Gastroesophageal sphincter (tissue), 4 donors: ENCODE data around the gene PLPP1. TPM values are rescaled to one million over a fixed set of nuclear protein-coding genes. Genes with fewer than 3 reads are reported as not detected.

Experiments
- ATAC-seq: fragments of 150-250 bp; one replicate; pipeline ENCODE4 v1.9.1; 2016; ENCODE audit warnings: mild to moderate bottlenecking, moderate library complexity
- H3K27ac ChIP-seq, 4 donors: fragments of 200-600 bp; sonication (generic) in 3 of 4; 1 replicate in 3 of 4; 2 replicates in 1 of 4; pipeline ENCODE4 v1.5.1; 2016 to 2019
- H3K27me3 ChIP-seq: fragments of 200-600 bp; sonication (generic); one replicate; pipeline ENCODE4 v1.5.1; 2019
- H3K36me3 ChIP-seq, 2 donors: fragments of 200-600 bp; sonication (generic); one replicate each; pipeline ENCODE4 v1.5.1; 2019; ENCODE audit warnings: control low read depth in 1 of 2
- H3K4me1 ChIP-seq, 3 donors: fragments of 200-600 bp; sonication (generic); 1 replicate in 2 of 3; 2 replicates in 1 of 3; pipeline ENCODE4 v1.5.1; 2016 to 2019; ENCODE audit warnings: control low read depth in 2 of 3
- H3K4me3 ChIP-seq, 2 donors: fragments of 200-600 bp; sonication (generic); one replicate each; pipeline ENCODE4 v1.5.1; 2019; ENCODE audit warnings: mild to moderate bottlenecking in 1 of 2, moderate library complexity in 1 of 2
- H3K9me3 ChIP-seq, 3 donors: fragments of 200-600 bp; sonication (generic); one replicate each; pipeline ENCODE4 v1.5.1; 2017 to 2019; ENCODE audit warnings: control low read depth in 2 of 3
- EP300 ChIP-seq: sonication (generic); formaldehyde crosslinking; IDR thresholded peaks from one replicate; pipeline ENCODE4 v1.6.1; 2017; ENCODE audit warnings: antibody characterized with exemption, mild to moderate bottlenecking
- POLR2A ChIP-seq, 2 donors: fragments of 450-650 bp; IDR thresholded peaks; one replicate each; pipeline ENCODE4 v1.6.1; 2017; ENCODE audit warnings: antibody characterized with exemption in 2 of 2, mild to moderate bottlenecking in 2 of 2, moderate library complexity in 1 of 2
- POLR2AphosphoS5 ChIP-seq: sonication (generic); formaldehyde crosslinking; IDR thresholded peaks from one replicate; pipeline ENCODE4 v1.6.1; 2017; ENCODE audit warnings: antibody characterized with exemption
- WGBS, 2 donors: methylation state at CpG; one replicate each; pipeline ENCODE4 v1.1.5; 2018; ENCODE audit warnings: low coverage in 1 of 2; 5-methylcytosine and 5-hydroxymethylcytosine counted together
- total RNA-seq, 4 donors: library from RNA; depleted of rRNA; stranded (reverse); fragments of >200 nt; gene quantifications; one replicate each; pipeline ENCODE4 v1.1.0, GENCODE V29; 2016
- TF ChIP-seq, protein P1 (sequence below), 4 experiments: fragments of 200-600 bp in 2 of 4; fragments of 450-650 bp in 2 of 4; sonication (generic) in 1 of 4; IDR thresholded peaks; one replicate each; pipeline ENCODE4 v1.5.1; 2017 to 2019; ENCODE audit warnings: antibody characterized with exemption in 4 of 4, mild to moderate bottlenecking in 2 of 4, moderate library complexity in 2 of 4

Gene PLPP1
- total RNA-seq, 4 donors from 2014 or later, result 209 to 314 (median 250) TPM

GRCh38 chr5:55533521-55534435 is 986 bp downstream of the PLPP1 start:
- peak overlapping the region; percentile 72 to 99 (median 96) for H3K27ac ChIP-seq
- H3K27me3 ChIP-seq, result no peaks in the 10 kb centered on the region
- H3K4me3 ChIP-seq, result peak overlapping the region; percentile 83 to 84
- peaks cover 2 to 40% (median 3%) of the 10 kb centered on the region in 3 donors for H3K4me1 ChIP-seq
- TF ChIP-seq POLR2AphosphoS5 (no peak), EP300 (no peak), POLR2A (IDR thresholded peaks at IDR 0.05) (no peak)
- TF ChIP-seq, protein P1, sequence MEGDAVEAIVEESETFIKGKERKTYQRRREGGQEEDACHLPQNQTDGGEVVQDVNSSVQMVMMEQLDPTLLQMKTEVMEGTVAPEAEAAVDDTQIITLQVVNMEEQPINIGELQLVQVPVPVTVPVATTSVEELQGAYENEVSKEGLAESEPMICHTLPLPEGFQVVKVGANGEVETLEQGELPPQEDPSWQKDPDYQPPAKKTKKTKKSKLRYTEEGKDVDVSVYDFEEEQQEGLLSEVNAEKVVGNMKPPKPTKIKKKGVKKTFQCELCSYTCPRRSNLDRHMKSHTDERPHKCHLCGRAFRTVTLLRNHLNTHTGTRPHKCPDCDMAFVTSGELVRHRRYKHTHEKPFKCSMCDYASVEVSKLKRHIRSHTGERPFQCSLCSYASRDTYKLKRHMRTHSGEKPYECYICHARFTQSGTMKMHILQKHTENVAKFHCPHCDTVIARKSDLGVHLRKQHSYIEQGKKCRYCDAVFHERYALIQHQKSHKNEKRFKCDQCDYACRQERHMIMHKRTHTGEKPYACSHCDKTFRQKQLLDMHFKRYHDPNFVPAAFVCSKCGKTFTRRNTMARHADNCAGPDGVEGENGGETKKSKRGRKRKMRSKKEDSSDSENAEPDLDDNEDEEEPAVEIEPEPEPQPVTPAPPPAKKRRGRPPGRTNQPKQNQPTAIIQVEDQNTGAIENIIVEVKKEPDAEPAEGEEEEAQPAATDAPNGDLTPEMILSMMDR (IDR thresholded peaks at IDR 0.05), result no peak
- peaks cover 0 to 4% of the 10 kb centered on the region in 2 donors for H3K36me3 ChIP-seq
- peak; percentile 26 for ATAC-seq
- H3K9me3 ChIP-seq, result no peaks in the 10 kb centered on the region
- 0 to 1% methylated on average over 5 to 7 of the region's 25 CpGs for WGBS, 2 donors

DNA sequence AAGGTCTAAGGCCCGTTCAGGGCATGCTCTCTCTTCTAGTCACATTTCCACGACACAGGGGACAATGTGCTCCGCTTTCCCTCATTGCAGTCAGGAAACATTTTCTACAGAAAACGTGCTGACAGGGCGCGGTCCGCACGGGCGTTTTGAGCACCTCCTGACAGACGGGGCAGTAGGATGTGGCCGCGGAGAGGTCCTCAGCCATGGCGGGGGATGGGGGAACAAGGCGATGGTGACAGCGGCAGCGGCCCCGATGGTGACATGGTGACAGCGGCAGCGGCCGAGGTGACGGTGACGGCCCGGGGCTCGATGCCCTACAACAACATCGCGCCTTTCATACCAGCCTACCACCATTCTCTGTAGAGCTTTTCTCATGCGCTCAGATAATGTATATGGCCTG is 4.1 kb downstream of the PLPP1 start:
- Histone ChIP-seq H3K9me3 (no peaks in the 10 kb centered on the region), H3K27me3 (no peaks in the 10 kb centered on the region), H3K4me3 (no peak overlapping the region), H3K36me3 (peaks cover 0 to 4% of the 10 kb centered on the region in 2 donors), H3K4me1 (peaks cover 1 to 52% (median 3%) of the 10 kb centered on the region in 3 donors), H3K27ac (no peak overlapping the region)
- WGBS, 2 donors, result 92 to 96% methylated on average over 8 to 13 of the region's 27 CpGs
- ATAC-seq, result no peak
- TF ChIP-seq POLR2AphosphoS5 (no peak), EP300 (no peak), POLR2A (IDR thresholded peaks at IDR 0.05) (no peak)
- TF ChIP-seq, protein P1 (IDR thresholded peaks at IDR 0.05), result no peak

GRCh38 chr5:55524816-55525215 is 9.9 kb downstream of the PLPP1 start:
- WGBS, 2 donors, result 67% methylated on average over 1 of the region's 1 CpG
- no peak for TF ChIP-seq POLR2AphosphoS5
- TF ChIP-seq EP300, result no peak
- TF ChIP-seq POLR2A (IDR thresholded peaks at IDR 0.05), result no peak
- TF ChIP-seq, protein P1 (IDR thresholded peaks at IDR 0.05), result no peak
- H3K27me3 ChIP-seq, result no peaks in the 10 kb centered on the region
- peaks cover 0 to 60% (median 0%) of the 10 kb centered on the region in 3 donors for H3K4me1 ChIP-seq
- H3K36me3 ChIP-seq, result no peaks in the 10 kb centered on the region
- no peak for ATAC-seq
- H3K4me3 ChIP-seq, result no peak overlapping the region
- H3K27ac ChIP-seq, result no peak overlapping the region
- H3K9me3 ChIP-seq, result no peaks in the 10 kb centered on the region

- Histone ChIP-seq H3K4me1 (peaks cover 0 to 73% (median 0%) of the 10 kb centered on the region in 3 donors), H3K9me3 (no peaks in the 10 kb centered on the region), H3K4me3 (no peak overlapping the region), H3K36me3 (no peaks in the 10 kb centered on the region), H3K27me3 (no peaks in the 10 kb centered on the region), H3K27ac (no peak overlapping the region)
- WGBS, 2 donors, result 100% methylated on average over 1 to 2 of the region's 2 CpGs
- TF ChIP-seq POLR2AphosphoS5 (no peak), EP300 (no peak), POLR2A (IDR thresholded peaks at IDR 0.05) (no peak)
- TF ChIP-seq, protein P1 (IDR thresholded peaks at IDR 0.05), result no peak
- ATAC-seq, result no peak
Measured at GRCh38 chr5:55523293-55523692, 11.5 kb downstream of the PLPP1 start.

DNA sequence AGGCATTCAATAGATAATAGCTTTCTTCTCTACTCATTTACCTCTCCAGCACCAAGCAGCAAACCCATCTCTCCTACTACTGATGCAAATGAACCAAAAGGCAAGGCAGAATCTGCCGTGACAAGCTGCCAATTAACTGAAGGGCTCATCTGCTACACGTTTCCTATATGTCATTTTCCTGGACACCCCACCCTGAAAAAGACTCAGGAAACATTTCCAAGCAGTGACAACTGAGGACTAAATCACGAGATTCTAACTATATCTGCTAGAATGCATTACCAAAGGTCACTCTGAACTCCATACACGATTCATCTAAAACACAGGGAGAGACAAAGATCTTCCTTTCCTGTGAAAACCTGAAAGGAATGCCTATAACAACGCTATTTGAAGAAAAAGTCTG is 12.9 kb downstream of the PLPP1 start:
- Histone ChIP-seq H3K4me3 (no peak overlapping the region), H3K27me3 (no peaks in the 10 kb centered on the region), H3K4me1 (peaks cover 0 to 74% (median 0%) of the 10 kb centered on the region in 3 donors), H3K36me3 (no peaks in the 10 kb centered on the region), H3K9me3 (no peaks in the 10 kb centered on the region), H3K27ac (no peak overlapping the region)
- no peak for ATAC-seq
- 47 to 54% methylated on average over 5 of the region's 5 CpGs for WGBS, 2 donors
- no peak for TF ChIP-seq POLR2A (IDR thresholded peaks at IDR 0.05)
- TF ChIP-seq, protein P1 (IDR thresholded peaks at IDR 0.05), result no peak
- no peak for TF ChIP-seq EP300
- no peak for TF ChIP-seq POLR2AphosphoS5
